ENCODE results near the gene PADI4. TPM values are rescaled to one million over a fixed set of nuclear protein-coding genes. Genes with fewer than 3 reads are reported as not detected.

The PADI4 gene
- total RNA-seq, 5 donors from 2014 or later (not counting 1 experiment from before 2014, with no cell fraction given): 0.33 to 1.2 (median 1.0) TPM

DNA sequence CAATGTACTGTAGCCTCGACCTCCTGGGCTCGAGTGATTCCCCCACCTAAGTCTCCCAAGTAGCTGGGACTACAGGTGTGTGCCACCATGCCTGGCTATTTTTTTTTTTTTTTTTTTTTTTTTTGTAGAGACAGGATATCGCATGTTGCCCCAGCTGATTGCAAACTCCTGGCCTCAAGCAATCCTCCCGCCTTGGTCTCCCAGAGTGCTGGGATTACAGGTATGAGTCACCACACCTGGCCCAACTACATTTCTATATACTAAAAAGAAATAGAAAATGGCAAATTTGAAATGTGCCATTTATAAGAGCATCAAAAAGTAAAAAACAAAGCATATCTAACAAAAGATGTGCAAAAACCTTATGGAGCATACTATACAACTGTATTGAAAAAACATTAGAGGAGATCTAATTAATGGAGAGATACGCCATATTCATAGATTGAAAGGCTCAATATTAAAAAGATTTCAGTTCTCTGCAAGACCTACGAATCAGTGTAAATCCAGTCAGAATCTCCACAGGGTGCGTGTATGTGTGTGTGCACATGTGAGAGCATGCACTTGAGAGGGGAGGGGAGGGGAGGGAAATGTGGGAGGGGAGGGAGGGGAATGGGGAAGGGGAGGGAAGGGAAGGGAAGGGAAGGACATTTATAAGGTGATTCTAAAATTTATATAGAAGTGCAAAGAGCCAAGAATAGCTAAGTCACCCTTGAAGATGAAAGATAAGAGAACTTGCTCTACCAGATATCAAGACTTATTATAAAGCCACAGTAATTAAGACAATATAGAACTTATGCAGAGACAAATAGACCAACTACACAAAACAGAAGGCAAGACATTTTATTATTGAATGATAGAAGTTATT is 15.5 kb upstream of the PADI4 start:
- Histone ChIP-seq H3K4me3 (ENCODE audit: control insufficient read depth in 1 of 2, extremely low read depth in 1 of 2, low read length in 1 of 2) (no peak overlapping the region), H3K9me3 (no peaks in the 10 kb centered on the region), H3K27ac (ENCODE audit: low read length) (no peak overlapping the region), H3K36me3 (ENCODE audit: control insufficient read depth in 2 of 2, extremely low read depth in 1 of 2, insufficient read depth in 1 of 2, low read length in 1 of 2) (no peaks in the 10 kb centered on the region), H3K27me3 (replicated peaks in 1 of 2; ENCODE audit: control insufficient read depth in 2 of 2, extremely low read depth in 1 of 2, insufficient read depth in 2 of 2, low read length in 1 of 2) (peaks cover 0 to 27% of the 10 kb centered on the region in 2 experiments), H3K4me1 (ENCODE audit: control insufficient read depth in 1 of 2, extremely low read depth in 1 of 2, insufficient read depth in 2 of 2, low read length in 2 of 2) (no peaks in the 10 kb centered on the region)
- ATAC-seq (replicated peaks in 1 of 4) (no peak), DNase-seq (no peak)
- ChIA-PET CTCF (no interaction called here), POLR2A (interaction anchor here in 1 of 2 donors (0.6 kb wide), 1 partner anchor 163 kb away, joined by 6 read pairs; no protein-coding TSS in a partner anchor)
- no peaks in the 10 kb centered on the region for H3K36me3 Mint-ChIP-seq
- WGBS (ENCODE audit: insufficient coverage): no CpG with 5 or more reads among the region's 7 CpGs
- H3K9me3 Mint-ChIP-seq: no peaks in the 10 kb centered on the region
- no peaks in the 10 kb centered on the region for H3K4me1 Mint-ChIP-seq
- H3K27ac Mint-ChIP-seq: no peak overlapping the region
- peaks cover 26% of the 10 kb centered on the region in 2 donors for H3K27me3 Mint-ChIP-seq
- no peak overlapping the region for H3K4me3 Mint-ChIP-seq

DNA sequence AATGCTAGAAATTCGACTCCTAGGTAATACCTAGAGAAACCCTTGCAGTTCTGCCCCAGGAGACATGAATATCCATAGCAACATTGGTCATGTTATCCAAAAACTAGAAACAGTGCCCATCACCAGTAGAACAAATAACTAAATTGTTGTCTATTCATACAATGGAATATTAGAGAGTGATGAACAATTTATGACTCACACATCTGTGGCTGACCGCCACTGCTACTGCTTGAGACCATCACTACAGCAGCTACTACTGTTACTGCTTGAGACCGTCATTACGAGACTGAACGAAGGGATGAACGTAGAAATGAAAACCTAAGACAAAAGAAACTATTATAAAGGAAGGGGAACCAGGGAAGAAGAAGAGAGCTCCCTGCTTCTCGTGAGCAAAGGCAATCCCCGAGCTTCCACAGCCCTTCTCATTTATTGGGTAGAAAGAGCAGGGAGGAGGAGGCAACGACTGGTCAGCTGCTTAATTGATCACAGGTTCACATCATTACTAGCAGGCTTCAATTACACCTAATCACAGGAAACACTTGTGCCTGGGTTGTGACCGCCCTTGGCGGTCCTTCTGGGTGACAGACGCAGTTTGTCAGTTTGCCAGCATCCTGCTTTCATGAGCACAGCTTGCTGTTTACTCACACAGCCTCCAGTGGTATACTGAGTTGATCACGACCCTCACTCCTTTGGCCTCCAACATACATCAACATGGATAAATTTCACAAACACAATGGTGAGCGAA is 14.1 kb upstream of the PADI4 start:
- ChIA-PET CTCF (no interaction called here), POLR2A (no interaction called here)
- H3K9me3 Mint-ChIP-seq: peaks cover 1 to 3% (median 2%) of the 10 kb centered on the region in 3 donors

GRCh38 chr1:17295292-17295691 is 12.7 kb upstream of the PADI4 start:
- ATAC-seq (replicated peaks in 1 of 4) (no peak), DNase-seq (no peak)
- Mint-ChIP-seq H3K4me3 (no peak overlapping the region), H3K27me3 (peaks cover 23 to 43% of the 10 kb centered on the region in 2 donors), H3K27ac (no peak overlapping the region), H3K9me3 (peaks cover 4 to 8% (median 6%) of the 10 kb centered on the region in 3 donors), H3K36me3 (no peaks in the 10 kb centered on the region), H3K4me1 (no peaks in the 10 kb centered on the region)
- no peaks in the 10 kb centered on the region for H3K36me3 ChIP-seq (ENCODE audit: control insufficient read depth in 2 of 2, extremely low read depth in 1 of 2, insufficient read depth in 1 of 2, low read length in 1 of 2)
- no peaks in the 10 kb centered on the region for H3K9me3 ChIP-seq
- no peaks in the 10 kb centered on the region for H3K4me1 ChIP-seq (ENCODE audit: control insufficient read depth in 1 of 2, extremely low read depth in 1 of 2, insufficient read depth in 2 of 2, low read length in 2 of 2)
- ChIA-PET POLR2A (no interaction called here), CTCF (no interaction called here)
- H3K4me3 ChIP-seq (ENCODE audit: control insufficient read depth in 1 of 2, extremely low read depth in 1 of 2, low read length in 1 of 2): no peak overlapping the region
- H3K27me3 ChIP-seq (replicated peaks in 1 of 2; ENCODE audit: control insufficient read depth in 2 of 2, extremely low read depth in 1 of 2, insufficient read depth in 2 of 2, low read length in 1 of 2): peaks cover 0 to 15% of the 10 kb centered on the region in 2 experiments
- WGBS (ENCODE audit: insufficient coverage): 79% methylated on average over 4 of the region's 4 CpGs
- no peak overlapping the region for H3K27ac ChIP-seq (ENCODE audit: low read length)

More for the DNA sequence above, 14.1 kb upstream of the PADI4 start:
- H3K36me3 Mint-ChIP-seq: no peaks in the 10 kb centered on the region
- 44% methylated on average over 4 of the region's 14 CpGs for WGBS (ENCODE audit: insufficient coverage)
- H3K27ac Mint-ChIP-seq: no peak overlapping the region
- H3K4me1 Mint-ChIP-seq: no peaks in the 10 kb centered on the region
- Histone ChIP-seq H3K27ac (ENCODE audit: low read length) (no peak overlapping the region), H3K36me3 (ENCODE audit: control insufficient read depth in 2 of 2, extremely low read depth in 1 of 2, insufficient read depth in 1 of 2, low read length in 1 of 2) (no peaks in the 10 kb centered on the region), H3K27me3 (replicated peaks in 1 of 2; ENCODE audit: control insufficient read depth in 2 of 2, extremely low read depth in 1 of 2, insufficient read depth in 2 of 2, low read length in 1 of 2) (peaks cover 0 to 24% of the 10 kb centered on the region in 2 experiments), H3K9me3 (no peaks in the 10 kb centered on the region), H3K4me3 (ENCODE audit: control insufficient read depth in 1 of 2, extremely low read depth in 1 of 2, low read length in 1 of 2) (no peak overlapping the region), H3K4me1 (ENCODE audit: control insufficient read depth in 1 of 2, extremely low read depth in 1 of 2, insufficient read depth in 2 of 2, low read length in 2 of 2) (no peaks in the 10 kb centered on the region)
- ATAC-seq (replicated peaks in 1 of 4) (no peak), DNase-seq (no peak)
- H3K27me3 Mint-ChIP-seq: peaks cover 29 to 35% of the 10 kb centered on the region in 2 donors
- H3K4me3 Mint-ChIP-seq: no peak overlapping the region

DNA sequence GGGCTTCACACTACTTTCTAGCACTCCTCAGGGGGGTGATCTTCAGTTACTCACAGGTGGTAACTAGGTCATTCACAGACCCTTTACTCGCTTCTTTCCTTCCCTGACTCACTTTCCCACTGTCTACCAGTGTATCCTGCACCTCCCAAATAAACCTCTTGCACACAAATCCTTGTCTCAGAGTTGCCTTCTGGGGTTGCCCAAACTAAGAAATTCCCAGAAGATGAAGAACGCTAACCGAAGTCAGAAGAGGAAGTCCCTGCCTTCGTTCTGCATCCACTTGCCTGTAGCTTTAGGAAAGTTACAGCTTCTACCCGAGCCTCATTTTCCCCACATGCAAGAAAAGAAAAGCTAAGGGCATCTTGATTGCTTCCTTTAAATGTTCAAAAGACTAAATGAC is 11.9 kb upstream of the PADI4 start:
- Histone ChIP-seq H3K27ac (ENCODE audit: low read length) (no peak overlapping the region), H3K36me3 (ENCODE audit: control insufficient read depth in 2 of 2, extremely low read depth in 1 of 2, insufficient read depth in 1 of 2, low read length in 1 of 2) (no peaks in the 10 kb centered on the region), H3K4me3 (ENCODE audit: control insufficient read depth in 1 of 2, extremely low read depth in 1 of 2, low read length in 1 of 2) (no peak overlapping the region), H3K9me3 (no peaks in the 10 kb centered on the region), H3K27me3 (replicated peaks in 1 of 2; ENCODE audit: control insufficient read depth in 2 of 2, extremely low read depth in 1 of 2, insufficient read depth in 2 of 2, low read length in 1 of 2) (peaks cover 0 to 15% of the 10 kb centered on the region in 2 experiments), H3K4me1 (ENCODE audit: control insufficient read depth in 1 of 2, extremely low read depth in 1 of 2, insufficient read depth in 2 of 2, low read length in 2 of 2) (no peaks in the 10 kb centered on the region)
- ATAC-seq (replicated peaks in 1 of 4): no peak
- peaks cover 4 to 8% (median 6%) of the 10 kb centered on the region in 3 donors for H3K9me3 Mint-ChIP-seq
- DNase-seq: no peak
- H3K36me3 Mint-ChIP-seq: no peaks in the 10 kb centered on the region
- CTCF ChIA-PET: no interaction called here
- no peak overlapping the region for H3K4me3 Mint-ChIP-seq
- no peak overlapping the region for H3K27ac Mint-ChIP-seq
- 78% methylated on average over 3 of the region's 5 CpGs for WGBS (ENCODE audit: insufficient coverage)
- H3K4me1 Mint-ChIP-seq: no peaks in the 10 kb centered on the region
- H3K27me3 Mint-ChIP-seq: peaks cover 22 to 43% of the 10 kb centered on the region in 2 donors
- POLR2A ChIA-PET: no interaction called here

DNA sequence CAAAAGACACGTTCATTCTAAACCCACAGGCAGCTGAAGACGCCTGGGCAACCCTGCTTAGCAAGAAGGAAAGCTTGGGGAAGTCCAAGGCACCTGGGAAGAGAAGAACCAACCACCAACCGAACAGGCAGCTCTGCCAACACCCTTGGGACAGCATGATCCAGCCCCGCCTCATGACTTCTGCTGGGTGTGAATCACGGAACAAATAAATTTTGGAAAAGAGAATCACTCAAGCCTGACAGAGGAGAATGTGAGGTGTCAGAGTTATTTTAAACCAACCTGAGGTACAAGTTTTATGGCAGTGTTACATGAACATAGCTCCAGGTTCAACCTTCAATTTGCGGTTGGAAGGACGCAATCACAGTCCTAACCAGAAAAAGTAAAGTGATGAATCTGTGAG is 10.0 kb upstream of the PADI4 start:
- ATAC-seq (replicated peaks in 1 of 4) (no peak), DNase-seq (no peak)
- no peaks in the 10 kb centered on the region for H3K4me1 ChIP-seq (ENCODE audit: control insufficient read depth in 1 of 2, extremely low read depth in 1 of 2, insufficient read depth in 2 of 2, low read length in 2 of 2)
- WGBS (ENCODE audit: insufficient coverage): 100% methylated on average over 3 of the region's 7 CpGs
- peaks cover 4% of the 10 kb centered on the region for H3K36me3 Mint-ChIP-seq
- peaks cover 16 to 18% (median 17%) of the 10 kb centered on the region in 3 donors for H3K9me3 Mint-ChIP-seq
- ChIA-PET CTCF (no interaction called here), POLR2A (no interaction called here)
- H3K4me3 Mint-ChIP-seq: no peak overlapping the region
- H3K9me3 ChIP-seq: no peaks in the 10 kb centered on the region
- H3K27me3 Mint-ChIP-seq: peaks cover 19 to 42% of the 10 kb centered on the region in 2 donors
- H3K27ac ChIP-seq (ENCODE audit: low read length): no peak overlapping the region
- no peak overlapping the region for H3K4me3 ChIP-seq (ENCODE audit: control insufficient read depth in 1 of 2, extremely low read depth in 1 of 2, low read length in 1 of 2)
- no peaks in the 10 kb centered on the region for H3K36me3 ChIP-seq (ENCODE audit: control insufficient read depth in 2 of 2, extremely low read depth in 1 of 2, insufficient read depth in 1 of 2, low read length in 1 of 2)
- H3K27me3 ChIP-seq (replicated peaks in 1 of 2; ENCODE audit: control insufficient read depth in 2 of 2, extremely low read depth in 1 of 2, insufficient read depth in 2 of 2, low read length in 1 of 2): peaks cover 0 to 15% of the 10 kb centered on the region in 2 experiments
- H3K4me1 Mint-ChIP-seq: no peaks in the 10 kb centered on the region
- H3K27ac Mint-ChIP-seq: no peak overlapping the region

DNA sequence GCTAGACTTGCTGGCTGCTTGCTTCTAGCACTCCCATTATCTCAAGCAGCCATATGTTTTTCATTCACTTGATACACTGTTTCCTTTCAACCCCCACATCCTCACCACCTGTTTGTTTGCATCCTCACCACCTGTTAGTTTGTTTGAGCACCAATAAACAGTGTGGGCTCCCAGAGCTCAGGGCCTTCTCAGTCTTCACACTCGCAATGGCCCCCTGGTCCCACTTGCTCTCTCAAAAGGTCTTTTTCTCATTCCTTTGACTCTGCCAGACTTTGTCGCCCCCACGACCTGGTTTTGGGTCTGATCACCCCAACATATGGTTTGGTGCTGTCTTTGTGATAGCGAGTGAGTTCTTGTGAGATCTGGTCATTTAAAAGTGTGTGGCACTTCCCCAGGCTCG is 6.2 kb upstream of the PADI4 start:
- H3K9me3 ChIP-seq: no peaks in the 10 kb centered on the region
- ChIA-PET POLR2A (no interaction called here), CTCF (no interaction called here)
- no peak for DNase-seq
- H3K27me3 ChIP-seq (replicated peaks in 1 of 2; ENCODE audit: control insufficient read depth in 2 of 2, extremely low read depth in 1 of 2, insufficient read depth in 2 of 2, low read length in 1 of 2): peaks cover 0 to 8% of the 10 kb centered on the region in 2 experiments
- H3K4me3 ChIP-seq (ENCODE audit: control insufficient read depth in 1 of 2, extremely low read depth in 1 of 2, low read length in 1 of 2): no peak overlapping the region
- no peaks in the 10 kb centered on the region for H3K4me1 ChIP-seq (ENCODE audit: control insufficient read depth in 1 of 2, extremely low read depth in 1 of 2, insufficient read depth in 2 of 2, low read length in 2 of 2)
- no peak for ATAC-seq (replicated peaks in 1 of 4)
- Mint-ChIP-seq H3K4me3 (no peak overlapping the region), H3K36me3 (peaks cover 4% of the 10 kb centered on the region), H3K9me3 (peaks cover 17 to 18% (median 18%) of the 10 kb centered on the region in 3 donors), H3K4me1 (no peaks in the 10 kb centered on the region), H3K27me3 (peaks cover 16 to 34% of the 10 kb centered on the region in 2 donors), H3K27ac (no peak overlapping the region)
- H3K36me3 ChIP-seq (ENCODE audit: control insufficient read depth in 2 of 2, extremely low read depth in 1 of 2, insufficient read depth in 1 of 2, low read length in 1 of 2): no peaks in the 10 kb centered on the region
- WGBS (ENCODE audit: insufficient coverage): 83% methylated on average over 1 of the region's 5 CpGs
- H3K27ac ChIP-seq (ENCODE audit: low read length): no peak overlapping the region
